HG03196 (cell line): ENCODE data around the gene TUBA1A.
"Not testable (repeated sequence)": the region's sequence is repeated elsewhere in the genome, so short reads cannot be mapped to it uniquely, and the experiment has no call there.

ENCODE experiments used
- ATAC-seq: cut with Tn5 transposase; IDR thresholded peaks from one replicate; pipeline ENCODE4 v1.9.1; 2021; ENCODE audit not compliant: unreplicated experiment

The TUBA1A gene

DNA sequence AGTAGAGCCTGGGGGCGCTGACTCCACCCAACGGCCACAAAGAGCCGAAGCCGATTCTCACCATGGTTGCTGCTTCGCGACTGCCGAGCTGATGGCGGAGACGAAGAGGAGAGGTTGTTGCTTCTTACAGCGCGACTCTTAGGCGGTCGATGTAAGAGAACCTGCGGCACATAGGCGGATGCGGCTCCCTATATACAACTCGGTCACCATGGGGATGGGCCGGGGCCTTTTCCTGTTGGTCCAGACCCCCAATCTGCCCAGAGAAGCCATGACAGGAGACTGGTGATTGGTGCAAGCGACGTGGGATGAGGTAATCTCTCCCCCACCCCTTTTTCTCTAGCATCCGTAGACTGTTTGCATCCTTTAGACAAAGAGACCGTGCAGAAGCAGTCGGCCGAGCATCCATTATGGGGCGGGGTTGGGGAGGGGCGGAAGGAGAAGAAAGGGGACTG, at the start of gene TUBA1A:
Gene TUBA1A (minus strand): TSS at position 165 of the 452 bp plus-strand sequence. CDS start 101 bp downstream, at position 64.
- ATAC-seq = peak; percentile 90

DNA sequence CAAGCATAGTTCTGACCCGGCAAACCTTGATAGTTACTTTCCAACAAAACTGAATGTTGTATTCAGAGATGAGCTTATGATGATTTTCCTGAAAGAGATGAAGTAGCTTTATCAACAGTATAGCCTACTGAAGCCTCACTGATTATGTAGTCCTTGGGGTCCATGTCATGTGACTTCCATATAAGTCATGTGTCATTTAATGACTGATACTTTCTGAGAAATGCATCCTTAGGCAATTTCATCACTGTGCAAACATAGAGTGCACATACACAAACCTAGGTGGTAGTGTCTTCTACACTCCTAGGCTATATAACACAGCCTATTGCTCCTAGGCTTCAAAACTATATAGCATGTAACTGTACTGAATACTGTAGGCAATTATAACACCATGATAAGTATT, 47.5 kb upstream of the TUBA1A start:
- ATAC-seq = no peak

DNA sequence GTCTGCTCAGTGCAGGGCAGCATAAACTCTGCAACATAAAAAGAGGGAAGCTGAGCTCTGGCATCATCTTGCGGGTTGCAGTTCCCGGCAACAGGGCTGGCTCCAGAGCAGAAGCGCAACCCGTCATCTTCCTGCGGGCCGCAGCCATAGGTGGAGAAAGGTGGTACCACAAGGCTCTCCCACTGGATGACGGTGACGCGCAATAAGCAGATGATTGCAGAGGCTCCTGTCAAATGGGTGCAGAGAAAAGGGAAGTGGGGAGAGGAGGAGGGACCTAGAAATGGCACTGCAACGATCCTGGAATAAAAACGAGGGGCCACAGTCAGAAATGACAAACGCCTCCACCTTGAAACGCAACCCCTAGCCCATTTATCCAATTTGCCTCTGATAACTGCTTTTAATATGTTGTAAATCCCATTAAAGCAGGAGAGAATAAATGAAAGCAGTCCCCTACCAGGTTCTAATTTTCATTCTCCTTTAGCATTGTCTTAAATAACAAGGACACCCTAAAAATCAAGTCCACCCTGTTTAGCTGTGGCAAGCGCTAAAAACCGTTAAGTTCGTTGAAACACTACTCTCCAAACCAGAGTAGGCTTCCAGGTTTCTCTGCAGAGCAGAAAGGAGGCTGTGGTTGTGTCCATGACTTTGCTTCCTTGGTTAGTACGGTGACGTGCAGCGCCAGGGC, 45.1 kb upstream of the TUBA1A start:
- ATAC-seq = no peak

DNA sequence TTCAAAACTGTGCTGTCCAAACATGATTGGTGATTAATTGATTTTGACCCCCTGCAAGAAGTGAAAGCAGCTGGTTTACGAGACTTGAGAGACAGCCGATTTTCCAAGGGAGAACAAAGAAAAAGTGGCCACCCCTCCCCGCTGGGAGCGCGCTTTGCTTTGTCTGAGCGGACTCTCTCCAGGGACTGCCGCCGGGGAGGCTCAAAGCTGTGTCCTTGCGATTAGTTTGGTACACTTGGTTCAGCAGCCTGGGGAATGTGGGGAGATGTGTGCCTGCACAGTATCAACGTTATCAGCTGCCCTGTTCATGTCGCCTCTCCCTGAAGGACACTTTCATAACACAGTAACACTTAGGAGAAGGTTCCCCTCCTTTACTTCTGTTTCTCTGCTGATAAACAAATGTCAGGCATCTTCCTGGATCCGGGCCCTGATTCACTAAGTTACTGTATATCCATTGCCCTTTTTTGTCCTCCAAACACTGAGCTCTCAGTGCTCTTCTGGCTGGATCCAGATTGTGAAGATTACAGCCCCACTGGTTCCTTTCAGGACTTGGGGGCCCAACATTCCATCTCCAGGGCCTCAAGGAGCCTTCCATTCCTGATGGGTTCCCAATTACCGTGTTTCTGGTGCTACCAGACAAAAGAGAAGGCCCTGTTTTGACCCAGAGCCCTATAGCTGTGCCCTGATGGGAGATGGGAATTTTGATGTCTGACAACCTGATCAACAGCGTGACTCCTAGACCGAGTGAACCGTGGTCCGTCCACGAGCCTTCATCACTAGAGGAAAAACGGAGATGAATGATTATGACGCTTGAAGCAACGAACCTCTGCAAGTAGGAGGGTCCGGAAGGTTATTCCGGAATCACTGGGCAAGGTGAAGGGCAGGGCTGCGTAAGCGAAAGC, 44.3 kb upstream of the TUBA1A start:
- ATAC-seq = no peak

DNA sequence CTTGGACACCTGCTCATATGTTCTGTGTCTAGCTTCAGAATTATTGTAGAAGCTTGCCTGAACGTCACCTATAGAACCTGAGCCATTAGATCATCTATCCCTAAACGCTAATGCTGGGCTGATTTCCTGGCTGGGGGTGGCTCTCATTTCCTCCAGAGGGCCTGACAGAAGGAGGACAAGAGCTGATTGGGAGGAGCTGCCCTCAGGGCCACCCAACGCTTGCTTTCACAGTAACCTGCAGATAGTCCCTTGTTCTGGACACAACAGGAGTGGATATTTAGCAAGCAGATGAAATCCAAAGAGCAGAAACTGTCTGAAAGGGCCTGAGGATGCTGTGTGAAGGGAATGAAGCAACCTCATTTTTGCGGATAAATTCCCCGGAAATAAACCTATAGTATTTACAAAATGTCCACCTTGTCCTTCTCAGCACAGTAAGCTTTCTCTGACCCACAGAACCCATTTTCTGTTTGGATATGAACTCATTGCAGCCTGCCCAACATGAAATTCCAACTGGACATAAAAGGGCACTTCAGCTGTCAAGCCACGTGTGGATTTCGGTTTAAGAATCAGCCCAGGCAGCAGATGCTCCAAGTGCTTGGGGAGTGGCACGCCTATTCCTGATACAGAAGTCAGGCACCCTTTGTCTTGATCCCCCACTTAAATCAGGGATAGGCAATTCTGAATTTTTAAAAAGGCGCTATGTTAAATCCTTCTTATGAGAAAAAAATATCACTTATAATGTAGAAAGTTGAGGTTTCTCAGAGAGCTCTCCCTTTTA, 43.2 kb upstream of the TUBA1A start:
- no peak for ATAC-seq

DNA sequence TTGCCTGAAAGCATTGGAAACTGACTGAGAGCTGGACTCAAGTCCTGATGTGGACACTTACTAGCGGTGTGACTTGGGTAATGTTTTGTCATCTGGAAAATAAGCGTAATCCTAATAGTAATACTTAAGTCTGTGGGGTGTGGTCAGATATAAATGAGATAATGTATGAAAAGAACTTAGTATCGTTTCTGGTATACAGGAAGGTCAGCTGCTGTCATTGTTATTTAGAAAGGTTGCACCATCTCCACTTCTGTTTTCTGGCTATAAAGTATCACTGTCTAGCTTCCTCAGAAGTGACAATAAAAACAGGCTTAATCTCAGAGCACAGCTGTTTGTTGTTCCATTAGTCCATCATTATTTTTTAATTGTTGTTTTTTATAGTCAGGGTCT, 41.9 kb upstream of the TUBA1A start:
- no peak for ATAC-seq

DNA sequence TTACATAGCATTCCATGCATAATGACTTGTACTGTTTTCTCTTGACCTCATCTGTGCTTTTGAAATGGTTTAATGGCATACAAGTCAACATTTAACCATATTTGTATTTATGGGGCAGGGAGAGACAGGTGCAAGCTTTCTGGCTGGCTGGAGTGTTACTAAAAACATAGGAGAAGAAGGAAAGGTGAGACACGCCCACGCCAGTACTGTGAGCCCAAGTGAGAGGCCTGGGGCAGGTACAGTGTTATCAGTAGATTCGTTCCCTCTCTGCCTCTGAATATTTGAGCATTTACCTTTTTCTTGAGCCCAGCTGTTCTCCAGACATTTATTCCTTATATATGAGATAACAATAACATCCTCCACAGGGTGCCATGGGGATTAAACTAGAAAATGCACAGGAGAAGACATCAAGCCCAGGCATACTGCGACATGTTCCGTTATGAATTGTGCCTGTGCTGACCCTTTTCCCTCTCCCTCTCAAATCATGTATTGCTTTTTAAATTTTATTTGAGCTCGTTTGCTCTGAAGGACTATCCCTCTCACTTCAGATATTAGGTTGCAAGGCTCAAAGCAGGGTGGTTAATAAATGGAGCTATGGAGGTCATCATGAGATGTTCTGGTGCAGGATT, 41.4 kb upstream of the TUBA1A start:
- ATAC-seq = no peak

DNA sequence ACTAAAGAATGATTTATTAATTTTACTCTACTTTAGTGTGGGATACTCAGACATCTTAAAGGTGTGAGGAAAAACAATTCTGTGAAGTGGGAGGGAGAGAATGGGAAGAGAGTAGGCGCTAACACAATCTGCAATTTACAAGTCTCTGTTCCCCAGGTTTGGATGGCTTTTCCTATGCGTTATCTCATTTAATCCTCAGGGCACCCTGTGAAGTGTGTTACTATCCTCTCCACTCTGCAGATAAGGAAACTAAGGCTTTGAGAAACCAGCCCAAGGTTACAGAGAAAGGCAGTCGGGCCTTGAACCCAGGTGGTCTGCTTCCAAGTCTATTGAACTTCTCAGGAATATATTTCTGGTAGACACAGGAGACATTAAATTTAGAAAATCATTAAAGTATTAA, 39.8 kb upstream of the TUBA1A start:
- no peak for ATAC-seq

DNA sequence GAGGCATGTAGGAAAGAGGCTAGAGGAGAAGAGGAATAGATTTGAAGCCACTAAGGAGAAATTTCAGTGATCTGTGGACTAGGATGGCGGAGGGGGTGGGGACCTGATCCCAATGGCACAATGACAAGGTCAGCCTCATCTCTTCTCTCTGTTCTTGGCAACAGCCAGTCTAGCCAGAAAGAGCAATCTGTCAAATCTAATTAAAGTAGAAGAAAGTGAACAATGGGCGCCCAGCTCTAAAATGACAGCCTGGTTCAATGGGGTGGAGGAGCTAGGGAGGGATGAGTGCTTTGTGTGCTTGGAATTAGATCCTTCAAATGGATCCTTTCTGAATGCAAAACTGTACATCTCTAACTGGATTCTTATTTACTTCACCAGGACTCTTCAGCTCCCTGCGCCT, 38.8 kb upstream of the TUBA1A start:
- no peak for ATAC-seq

DNA sequence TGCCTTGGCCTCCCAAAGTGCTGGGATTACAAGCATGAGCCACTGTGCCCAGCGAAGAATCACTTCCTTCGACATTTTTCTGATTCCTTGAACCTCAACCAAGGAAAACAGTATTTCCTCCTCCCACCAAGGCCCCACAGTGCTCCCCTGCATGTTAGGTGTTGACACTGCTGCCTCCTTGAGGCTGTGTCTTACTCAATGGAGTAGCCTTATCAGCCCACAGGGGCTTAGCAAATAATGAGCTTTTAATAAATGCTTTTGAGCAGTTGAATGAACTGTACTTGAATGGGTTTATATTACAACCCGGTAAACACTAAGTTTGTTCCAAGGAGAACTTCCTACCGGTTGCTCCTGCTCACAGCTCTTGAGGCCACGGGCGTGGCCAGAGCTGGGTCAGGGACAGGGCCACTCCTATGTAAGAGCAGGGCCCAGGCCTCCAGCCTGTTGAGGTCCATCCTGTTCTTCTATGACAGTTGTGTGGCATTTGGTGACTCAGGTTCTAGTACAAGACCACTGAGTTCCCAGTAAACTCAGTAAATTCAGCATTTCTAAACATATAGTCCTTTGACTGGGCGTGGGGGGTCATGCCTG, 36.8 kb upstream of the TUBA1A start:
- no peak for ATAC-seq

DNA sequence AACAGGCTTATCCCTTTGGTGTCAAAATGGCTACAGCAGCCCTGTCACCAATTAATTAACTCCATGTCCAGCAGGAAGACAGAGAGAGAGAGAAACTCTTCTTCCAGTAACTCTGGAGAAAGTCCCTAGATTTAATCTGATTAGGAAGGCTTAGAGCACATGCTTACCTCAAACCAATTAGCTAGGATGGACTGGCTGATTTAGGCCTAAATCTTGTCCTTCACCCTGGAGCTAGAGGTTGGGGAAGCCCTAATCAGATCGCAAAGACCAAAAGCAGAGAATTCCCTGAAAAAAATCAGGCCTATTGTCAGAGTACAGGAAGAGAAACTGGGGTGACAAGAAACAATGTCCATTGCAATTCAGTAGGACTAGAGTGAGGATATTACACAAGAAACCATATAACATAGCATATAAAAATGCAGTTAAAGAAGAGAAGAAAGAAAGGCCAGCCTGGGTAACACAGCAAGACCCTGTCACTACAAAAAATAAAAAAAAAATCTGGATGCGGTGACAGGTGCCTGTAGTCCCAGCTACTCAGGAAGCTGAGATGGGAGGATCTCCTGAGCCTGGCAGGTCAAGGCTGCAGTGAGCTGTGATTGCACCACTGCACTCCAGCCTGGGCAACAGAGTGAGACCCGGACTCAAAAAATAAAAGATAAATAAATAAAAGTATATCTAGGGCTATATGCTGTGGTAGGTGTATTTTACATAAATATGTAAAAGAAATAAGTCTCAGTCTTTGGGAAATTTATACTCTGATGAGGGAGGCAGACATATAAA, 34.9 kb upstream of the TUBA1A start:
- ATAC-seq = no peak

DNA sequence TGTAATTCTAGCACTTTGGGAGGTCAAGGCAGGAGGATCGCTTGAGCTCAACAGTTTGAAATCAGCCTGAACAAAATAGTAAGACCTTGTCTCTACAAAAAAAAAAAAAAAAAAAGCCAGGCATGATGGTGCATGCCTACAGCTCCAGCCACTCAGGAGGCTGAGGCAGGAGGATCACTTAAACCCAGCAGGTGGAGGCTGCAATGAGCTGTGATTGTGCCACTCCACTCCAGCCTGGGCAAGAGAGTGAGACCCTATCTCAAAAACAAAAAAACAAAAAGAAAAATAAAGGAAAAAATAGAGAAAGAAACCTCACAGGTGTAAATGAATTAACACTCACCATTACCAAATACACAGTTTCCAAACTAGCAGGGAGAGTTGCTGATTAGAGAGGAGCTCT, 34.2 kb upstream of the TUBA1A start:
- no peak for ATAC-seq

DNA sequence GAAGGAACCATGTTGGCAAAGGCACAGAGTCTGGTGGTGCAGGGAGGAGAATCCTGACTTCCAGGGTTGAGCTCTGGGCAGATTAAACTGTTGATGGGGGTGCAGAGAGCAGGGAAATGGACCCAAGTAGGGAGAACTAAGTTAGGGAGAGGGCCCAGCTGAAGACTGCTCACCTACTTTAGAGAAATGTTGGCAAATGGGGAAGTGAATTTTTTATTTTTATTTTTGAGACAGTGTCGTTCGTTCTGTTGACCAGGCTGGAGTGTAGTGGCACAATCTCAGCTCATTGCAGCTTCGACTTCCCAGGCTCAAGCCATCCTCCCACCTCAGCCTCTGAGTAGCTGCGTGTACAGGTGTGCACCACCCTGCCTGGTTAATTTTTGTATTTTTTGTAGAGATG, 32.1 kb upstream of the TUBA1A start:
- no peak for ATAC-seq

DNA sequence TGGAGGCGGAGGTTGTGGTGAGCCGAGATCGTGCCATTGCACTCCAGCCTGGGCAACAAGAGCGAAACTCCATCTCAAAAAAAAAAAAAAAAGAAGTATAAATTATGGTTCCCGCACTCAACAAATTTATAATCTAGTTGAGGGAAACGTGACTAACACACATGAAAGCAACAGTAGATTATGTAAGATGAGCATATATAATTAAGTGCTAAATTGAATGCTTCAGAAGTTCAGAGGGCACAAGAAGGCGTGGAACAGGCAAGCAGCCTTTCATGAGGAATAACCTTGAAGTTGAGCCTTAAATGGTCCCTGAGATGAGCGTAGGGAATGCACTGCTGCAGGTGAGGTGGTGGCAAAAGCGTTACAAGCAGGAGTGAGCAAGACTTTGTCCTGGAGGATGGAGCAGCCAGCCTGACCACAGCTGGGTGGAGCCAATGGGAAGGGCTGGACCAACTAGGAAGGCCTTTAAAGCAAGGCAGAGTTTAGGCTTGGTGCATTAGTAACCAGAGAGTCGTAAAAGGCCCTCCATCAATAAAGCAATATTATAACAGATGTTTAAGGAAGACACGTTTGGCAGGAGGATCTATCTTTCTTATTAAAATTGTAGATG, 30.6 kb upstream of the TUBA1A start:
- no peak for ATAC-seq

DNA sequence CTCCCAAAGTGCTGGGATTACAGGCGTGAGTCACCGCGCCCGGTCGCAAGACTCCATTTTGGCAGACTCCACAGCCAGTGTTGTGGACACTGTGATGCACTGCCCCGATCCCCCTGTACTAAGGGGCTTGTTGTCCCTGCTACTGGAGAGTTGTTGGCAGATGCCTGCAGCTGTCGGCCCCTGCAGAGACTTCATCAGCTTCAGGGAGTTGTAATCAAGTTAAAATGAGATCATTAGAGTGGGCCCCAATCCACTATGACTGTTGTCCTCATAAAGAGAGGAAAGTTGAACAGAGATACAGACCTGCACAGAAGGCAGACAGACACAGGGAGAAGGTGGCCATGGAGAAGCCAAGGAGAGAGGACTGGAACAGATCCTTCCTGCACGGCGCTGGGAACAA, 23.7 kb upstream of the TUBA1A start:
- no peak for ATAC-seq

DNA sequence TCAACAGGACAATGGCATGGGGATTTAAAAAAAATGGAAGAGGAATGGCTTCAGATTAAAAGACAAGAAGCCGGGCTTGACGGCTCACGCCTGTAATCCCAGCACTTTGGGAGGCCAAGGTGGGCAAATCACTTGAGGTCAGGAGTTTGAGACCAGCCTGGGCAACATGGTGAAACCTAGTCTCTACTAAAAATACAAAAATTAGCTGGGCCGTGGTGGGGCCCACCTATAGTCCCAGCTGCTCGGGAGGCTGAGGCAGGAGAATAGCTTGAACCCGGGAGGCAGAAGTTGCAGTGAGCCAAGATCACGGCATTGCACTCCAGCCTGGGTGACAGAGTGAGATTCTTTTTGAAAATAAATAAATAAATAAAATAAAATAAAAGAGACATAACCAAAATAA, 21.8 kb upstream of the TUBA1A start:
- ATAC-seq = not testable (repeated sequence)

DNA sequence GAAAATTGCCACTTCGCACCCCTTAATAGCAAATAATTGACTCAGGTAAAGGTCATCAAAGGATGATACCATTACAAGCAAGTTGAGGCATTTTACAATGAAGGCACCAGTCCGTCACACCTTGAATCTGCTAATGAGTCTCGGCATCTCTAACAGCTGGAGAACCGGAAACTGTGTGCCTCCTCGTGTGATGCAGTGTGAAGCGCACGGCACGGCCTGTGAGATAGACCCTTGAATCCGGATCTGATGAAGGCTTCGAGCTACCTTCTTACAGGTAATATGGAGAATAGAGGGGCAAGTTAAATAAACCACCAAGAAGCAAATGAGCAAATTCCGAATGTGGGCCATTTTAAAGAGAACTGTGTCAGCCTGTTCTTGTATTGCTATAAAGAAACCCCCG, 19.8 kb upstream of the TUBA1A start:
- ATAC-seq = no peak

DNA sequence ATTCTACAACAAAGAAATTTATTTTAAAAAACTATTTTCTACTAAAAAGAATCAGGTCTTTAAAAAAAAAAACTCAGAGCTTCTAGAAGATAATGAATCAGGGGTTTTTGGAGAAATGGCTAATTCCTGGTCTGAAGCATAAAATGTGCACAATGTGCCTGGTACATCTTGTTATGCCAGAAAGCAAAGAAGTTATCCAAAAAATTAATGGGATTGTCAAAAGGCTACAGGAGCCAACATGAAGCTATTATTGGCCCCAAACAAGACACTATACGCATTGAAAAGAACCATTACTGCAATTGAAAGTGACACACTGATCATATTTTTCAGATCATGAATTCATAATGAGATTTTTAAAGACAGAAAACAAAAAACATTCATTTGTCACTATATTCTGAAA, 19.3 kb upstream of the TUBA1A start:
- no peak for ATAC-seq

DNA sequence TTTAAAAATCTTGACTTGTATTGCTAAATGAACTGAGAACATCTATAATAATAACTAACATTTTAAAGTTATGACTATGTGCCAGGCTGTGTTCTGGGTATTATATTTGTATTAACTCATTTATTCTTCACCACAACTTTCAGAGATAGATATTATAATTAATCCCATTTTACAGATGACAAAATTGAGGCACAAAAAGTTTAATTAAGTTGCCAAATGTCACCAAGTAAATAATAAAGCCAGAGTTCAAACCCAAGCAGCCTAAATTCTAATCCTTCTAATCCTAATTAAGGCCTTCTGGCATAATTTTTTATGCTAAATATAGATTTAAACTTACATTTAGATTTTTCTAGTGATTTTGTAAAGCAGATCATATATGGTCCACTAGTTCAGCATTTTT, 17.5 kb upstream of the TUBA1A start:
- ATAC-seq = no peak
